HL-60 (cell line): ENCODE data around the gene TMEM163.

Experiments used
- POLR2AphosphoS5 ChIP-seq: IDR thresholded peaks from 2 replicates; pipeline ENCODE4 v1.6.1; 2012; ENCODE audit warnings: low read depth
- TF ChIP-seq, protein P1 (sequence below): IDR thresholded peaks from one replicate; pipeline ENCODE4 v1.5.1; 2011; ENCODE audit warnings: low read length, control low read depth, inconsistent platforms; ENCODE audit not compliant: insufficient read depth

DNA sequence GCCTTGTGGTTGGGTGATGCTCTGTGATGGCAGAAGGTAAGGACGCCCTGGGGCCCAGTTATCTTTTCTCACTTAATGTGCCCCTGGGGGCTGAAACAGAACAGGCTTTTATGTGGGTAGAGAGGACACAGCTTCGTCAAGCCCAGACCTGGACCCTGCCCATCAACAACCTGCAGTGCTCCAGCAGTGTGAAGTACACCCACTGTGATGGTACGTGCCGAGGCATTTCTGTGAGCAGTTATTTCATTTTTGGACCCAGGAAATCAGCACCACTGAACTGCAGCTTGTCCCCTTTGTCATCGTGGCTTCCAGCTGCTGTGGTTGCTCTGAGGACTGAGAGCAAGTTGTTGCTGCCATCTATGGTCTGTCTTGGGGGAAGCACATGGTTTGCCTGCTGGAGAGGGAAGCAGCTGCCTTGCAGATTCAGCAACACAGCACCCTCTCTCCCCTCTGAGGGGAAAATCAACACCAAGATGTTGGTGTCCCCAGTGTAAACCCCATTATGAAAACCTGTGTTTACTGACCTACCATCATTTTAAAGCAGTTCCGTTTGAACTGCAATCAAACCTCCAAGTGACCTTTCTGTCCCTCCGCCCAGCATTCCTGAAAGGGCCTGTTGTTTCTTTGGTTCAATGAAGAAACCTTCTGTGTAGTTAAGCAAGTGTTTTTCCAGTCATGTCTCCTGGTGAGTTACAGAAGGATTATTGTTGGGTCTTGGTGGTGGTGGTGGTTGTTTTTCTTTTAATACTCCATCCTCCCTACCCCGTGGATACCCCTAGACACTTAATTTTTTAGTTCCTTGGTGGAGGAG, 306.8 kb downstream of the TMEM163 start:
- TF ChIP-seq, protein P1, sequence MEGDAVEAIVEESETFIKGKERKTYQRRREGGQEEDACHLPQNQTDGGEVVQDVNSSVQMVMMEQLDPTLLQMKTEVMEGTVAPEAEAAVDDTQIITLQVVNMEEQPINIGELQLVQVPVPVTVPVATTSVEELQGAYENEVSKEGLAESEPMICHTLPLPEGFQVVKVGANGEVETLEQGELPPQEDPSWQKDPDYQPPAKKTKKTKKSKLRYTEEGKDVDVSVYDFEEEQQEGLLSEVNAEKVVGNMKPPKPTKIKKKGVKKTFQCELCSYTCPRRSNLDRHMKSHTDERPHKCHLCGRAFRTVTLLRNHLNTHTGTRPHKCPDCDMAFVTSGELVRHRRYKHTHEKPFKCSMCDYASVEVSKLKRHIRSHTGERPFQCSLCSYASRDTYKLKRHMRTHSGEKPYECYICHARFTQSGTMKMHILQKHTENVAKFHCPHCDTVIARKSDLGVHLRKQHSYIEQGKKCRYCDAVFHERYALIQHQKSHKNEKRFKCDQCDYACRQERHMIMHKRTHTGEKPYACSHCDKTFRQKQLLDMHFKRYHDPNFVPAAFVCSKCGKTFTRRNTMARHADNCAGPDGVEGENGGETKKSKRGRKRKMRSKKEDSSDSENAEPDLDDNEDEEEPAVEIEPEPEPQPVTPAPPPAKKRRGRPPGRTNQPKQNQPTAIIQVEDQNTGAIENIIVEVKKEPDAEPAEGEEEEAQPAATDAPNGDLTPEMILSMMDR, result peak; percentile 78
- no peak for TF ChIP-seq POLR2AphosphoS5
